GM18867 (cell line): ENCODE data around the gene GIPC1.

Source experiments
- ATAC-seq: cut with Tn5 transposase; IDR thresholded peaks from one replicate; pipeline ENCODE4 v1.9.1; 2021; ENCODE audit warnings: mild to moderate bottlenecking, moderate library complexity; ENCODE audit not compliant: unreplicated experiment

The GIPC1 gene

DNA sequence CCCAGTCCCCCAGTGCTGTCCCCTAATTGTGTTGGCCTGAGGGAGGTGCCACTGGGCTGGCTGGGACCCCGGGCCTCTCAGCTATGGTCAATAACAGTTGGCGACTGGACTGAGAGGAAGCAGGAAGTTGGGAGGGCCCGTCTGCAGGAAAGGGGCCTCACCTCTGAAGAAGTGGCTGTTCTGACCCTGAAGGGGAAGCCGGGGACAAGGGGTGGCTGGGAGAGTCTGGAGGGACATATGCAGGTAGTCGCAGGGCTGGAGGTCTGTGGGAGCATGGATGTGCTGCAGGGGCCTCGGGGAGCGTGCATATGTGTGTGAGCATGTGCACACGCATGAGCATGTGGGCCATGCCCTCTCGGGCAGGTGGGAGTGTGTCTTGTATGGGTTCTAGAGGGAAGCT, 56.9 kb downstream of the GIPC1 start:
- ATAC-seq = no peak

DNA sequence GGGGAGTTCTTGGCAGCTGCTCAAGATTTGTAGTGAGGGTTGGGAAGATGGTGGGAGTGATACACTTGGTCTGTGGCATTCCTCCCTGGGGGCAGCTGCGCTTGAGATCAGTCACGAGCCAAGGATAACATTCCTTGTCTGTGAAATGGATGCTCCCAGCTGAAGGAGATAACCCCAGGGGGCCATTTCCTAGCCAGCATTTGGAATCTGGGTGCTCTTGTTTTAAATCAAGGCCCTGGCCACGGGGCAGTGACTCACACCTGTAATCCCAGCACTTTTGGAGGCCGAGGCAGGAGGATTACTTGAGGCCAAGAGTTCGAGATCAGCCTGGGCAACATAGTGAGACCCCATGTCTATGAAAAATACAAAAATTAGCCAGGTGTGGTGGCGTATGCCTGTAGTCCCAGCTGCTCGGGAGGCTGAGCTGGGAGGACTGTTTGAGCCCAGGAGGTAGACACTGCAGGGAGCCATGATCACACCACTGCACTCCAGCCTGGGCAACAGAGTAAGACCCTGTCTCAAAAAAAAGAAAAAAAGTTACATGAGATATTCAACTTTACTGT, 58.3 kb downstream of the GIPC1 start:
- no peak for ATAC-seq

DNA sequence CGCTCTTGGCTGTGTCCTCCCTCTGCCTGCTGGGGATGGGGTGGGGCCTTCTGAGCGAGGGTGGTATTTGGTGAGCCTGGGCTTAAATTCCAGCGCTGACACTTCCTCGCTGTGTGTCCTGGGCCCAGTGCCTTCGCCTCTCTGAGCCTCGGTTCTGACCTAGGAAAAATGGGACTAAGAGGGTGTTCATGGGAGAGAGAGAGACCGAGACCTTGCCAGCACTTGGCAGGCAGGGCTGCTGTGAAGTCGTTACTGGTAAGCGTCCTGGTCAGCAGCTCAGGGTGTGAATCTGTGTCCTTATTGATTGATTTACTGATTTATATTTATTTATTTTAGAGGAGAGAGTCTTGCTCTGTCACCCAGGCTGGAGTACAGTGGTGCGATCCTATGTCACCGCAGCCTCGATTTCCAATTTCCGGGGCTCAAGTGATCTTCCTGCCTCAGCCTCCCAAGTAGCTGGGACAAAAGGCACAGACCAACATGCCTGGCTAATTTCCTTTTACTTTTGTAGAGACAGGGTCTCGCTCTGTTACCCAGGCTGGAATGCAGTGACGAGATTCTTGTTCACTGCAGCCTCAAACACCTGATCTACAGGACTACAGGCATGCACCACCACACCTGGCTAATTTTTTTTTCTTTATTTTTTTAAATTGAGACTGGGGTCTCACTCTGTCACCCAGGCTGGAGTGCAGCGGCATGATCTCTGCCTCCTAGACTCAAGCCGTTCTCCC, 60.4 kb downstream of the GIPC1 start:
- no peak for ATAC-seq

DNA sequence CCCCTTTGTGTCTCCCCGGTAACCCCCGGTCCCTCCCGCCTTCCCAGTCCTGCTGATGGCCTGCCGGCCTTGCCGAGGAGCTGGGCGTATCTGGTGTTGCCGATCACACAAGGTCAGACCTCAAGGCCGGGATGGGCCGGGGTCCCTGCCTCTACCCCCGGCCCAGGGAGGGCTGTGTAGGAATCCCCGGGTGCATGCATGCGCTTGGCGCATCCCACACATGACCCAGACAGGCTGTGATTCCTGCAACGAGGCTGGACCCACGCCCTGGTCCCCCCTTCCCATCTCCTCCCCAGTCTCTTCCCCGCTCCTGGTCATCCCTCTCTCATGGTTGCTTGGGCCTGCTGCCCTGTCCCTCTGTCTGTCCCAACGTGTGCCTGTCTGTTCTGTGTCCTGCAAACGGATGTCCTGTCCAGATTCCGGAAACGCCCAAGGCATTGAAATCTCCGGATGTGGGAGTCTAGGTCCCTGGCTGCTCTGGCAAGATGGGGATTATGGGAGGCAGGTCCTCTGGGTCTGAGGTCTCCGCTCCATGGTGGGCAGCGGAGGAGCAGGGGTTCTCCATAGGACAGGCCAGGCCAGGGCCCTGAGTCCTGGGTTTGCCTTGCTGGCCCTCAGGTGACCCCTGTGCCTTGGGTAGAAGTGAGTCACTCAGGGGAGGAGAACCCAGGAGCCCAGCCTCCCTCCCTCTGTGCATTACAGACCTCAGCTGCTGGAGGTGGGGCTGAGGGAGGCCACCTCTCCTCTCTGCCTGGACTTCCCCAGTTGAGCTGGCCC, 61.2 kb downstream of the GIPC1 start:
- ATAC-seq = no peak

DNA sequence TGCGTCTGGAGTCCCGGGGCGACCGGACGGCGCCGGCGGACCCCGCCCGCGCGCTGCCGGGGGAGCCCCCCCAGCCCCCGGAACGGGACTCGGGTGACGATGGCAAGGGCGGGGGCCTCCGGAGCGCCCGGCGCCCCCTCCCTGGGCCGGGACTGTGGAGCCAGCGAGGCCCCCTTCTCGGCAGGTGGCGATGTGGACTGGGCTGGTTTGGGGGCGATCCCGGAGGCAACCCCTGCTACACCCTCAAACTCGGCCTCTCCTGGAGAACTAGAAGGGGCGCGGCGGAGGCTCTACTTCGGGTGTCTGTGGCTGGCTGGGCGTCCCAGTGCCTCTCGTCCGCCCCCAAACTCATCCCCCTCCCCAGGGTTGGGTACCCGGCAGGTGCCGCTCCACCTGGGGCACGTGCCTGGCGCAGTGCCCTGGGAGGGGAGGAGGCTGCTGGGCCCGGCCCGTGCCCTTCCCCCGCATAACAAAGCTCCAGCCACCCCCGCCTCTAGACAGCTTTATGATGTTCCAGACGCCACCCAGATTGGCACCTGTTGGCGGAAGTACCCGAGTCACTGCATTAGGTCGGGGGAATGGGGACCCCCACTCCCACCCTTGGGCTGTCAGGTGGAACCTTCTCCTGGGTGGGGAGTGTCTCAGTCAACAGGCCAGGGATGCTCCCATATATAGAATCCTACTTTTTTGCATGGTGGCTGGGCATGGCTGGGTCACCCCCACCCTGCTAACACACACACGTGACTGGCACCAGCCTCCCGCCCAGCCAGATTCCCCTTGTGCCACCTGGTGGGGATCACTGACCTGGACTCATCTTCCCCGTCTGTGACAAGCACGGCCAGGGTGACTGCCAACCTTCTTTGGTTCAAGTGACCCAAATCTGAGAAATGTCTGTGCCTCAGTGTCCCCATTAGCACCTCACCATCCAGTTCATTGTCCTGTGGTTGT, 62.1 kb downstream of the GIPC1 start:
- ATAC-seq = peak; percentile 25

DNA sequence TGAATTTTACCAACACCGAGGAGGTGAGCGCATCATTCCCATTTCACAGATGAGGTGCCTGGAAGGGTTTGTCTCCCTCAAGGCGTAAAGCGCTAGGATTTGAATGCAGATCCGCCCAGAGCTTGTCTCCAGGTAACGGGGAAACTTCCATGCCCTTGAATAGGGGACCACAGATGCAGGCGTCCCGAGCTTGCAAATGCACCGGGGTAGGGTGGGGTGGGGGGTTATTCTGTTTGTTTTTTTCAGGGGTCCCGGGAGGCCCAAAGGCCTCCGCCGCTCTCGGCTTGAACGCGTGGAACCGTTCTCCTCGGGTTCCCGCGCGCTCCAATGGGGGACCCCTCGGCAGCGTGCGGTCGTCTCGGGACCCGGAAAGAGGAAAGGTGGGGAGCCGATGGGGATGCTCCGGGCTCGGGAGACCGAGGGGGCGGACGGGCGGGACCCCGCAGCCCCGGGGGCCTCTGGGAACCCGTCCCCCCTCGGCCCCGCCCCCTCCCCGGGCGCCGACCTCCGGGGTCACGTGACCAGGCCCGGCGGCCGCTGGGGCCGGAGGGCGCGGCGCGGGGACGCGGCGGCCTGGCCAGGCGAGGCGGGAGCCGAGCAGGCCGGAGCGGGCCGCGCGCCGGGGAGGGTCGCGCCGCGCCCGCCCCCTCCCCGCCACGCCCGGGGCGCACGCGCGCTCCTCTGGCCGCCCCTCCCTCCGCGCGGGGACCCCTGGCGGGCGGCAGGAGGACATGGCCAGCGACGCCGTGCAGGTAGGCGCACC, 63.0 kb downstream of the GIPC1 start, which contains the start of gene PKN1:
PKN1 (plus strand) TSS at position 516 of the 763 bp plus-strand sequence; CDS start at position 732, 216 bp downstream.
- ATAC-seq = peak; percentile 49

DNA sequence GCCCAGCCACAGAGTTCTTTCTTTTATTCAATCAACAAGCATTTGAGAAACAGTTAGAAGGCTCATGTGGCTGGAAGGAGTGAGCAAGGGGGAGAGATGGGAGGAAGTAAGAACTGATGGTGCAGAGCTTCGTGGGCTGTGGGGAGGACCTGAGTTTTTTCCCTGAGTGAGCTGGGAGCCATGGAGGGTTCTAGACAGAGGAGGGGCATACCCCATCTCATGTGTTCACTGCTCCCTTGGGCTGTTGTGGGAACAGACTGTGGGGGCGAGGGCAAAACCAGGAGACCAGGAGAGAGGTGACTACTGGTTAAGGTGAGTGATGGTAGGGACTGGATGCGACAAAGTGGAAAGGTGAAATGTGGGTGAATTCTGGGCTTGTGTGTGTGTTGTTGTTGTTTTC, 65.2 kb downstream of the GIPC1 start:
- no peak for ATAC-seq

DNA sequence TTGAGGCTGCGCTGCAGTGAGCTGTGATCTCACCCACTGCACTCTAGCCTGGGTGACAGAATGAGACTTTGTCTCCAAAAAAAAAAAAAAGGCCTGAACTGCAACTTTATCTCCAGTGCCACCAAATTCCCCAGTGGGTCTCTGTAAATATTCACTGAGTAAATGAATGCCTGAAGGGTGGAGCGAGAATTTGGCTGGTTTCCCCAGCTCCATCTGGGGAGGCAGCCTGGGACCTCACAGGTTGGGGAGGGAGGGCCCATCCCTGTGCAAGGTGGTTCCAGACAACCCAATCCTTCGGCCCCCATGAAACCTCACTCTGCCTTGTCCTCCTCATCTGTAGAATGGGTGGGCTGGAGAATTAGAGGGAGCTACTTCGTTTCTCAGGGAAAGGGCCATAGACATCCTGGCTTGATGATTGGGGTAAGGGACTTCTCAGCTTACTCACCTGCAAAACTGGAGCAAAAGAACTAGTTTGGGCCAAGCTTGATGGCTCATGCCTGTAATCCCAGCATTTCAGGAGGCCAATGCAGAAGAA, 67.0 kb downstream of the GIPC1 start:
- ATAC-seq = no peak
